GDM1 (cell line): ENCODE measurements around the gene TBATA.
A peak's percentile ranks its signal among the peaks of the same experiment; 100 is the strongest.

ENCODE experiments used
- DNase-seq: peaks from one replicate; lab custom pipeline; 2025; lab: John Stamatoyannopoulos, UW

Gene TBATA

DNA sequence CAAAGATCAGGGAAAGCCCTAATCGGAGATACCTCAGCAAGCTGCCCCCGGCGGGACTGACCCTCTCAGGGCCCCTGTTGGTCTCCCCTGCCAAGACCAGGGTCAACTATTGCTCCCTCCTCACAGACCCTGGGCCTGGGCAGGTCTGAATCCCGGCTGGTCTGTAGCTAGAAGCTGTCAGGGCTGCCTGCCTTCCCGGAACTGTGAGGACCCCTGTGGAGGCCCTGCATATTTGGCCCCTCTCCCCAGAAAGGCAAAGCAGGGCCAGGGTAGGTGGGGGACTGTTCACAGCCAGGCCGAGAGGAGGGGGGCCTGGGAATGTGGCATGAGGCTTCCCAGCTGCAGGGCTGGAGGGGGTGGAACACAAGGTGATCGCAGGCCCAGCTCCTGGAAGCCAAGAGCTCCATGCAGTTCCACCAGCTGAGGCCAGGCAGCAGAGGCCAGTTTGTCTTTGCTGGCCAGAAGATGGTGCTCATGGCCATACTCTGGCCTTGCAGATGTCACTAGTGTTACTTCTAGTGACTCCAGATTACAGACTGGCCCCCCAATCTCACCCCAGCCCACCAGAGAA lies 24.1 kb downstream of the TBATA start:
- no peak for DNase-seq

DNA sequence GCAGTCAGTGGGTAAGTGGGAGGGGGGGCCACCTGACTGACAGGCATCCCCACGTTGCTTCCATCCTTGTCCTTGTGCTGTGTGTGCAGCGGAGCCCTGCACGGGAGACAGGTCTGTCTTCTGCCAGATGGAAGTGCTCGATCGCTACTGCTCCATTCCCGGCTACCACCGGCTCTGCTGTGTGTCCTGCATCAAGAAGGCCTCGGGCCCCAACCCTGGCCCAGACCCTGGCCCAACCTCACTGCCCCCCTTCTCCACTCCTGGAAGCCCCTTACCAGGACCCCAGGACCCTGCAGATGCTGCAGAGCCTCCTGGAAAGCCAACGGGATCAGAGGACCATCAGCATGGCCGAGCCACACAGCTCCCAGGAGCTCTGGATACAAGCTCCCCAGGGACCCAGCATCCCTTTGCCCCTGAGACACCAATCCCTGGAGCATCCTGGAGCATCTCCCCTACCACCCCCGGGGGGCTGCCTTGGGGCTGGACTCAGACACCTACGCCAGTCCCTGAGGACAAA lies 24.8 kb downstream of the TBATA start:
- DNase-seq: no peak

DNA sequence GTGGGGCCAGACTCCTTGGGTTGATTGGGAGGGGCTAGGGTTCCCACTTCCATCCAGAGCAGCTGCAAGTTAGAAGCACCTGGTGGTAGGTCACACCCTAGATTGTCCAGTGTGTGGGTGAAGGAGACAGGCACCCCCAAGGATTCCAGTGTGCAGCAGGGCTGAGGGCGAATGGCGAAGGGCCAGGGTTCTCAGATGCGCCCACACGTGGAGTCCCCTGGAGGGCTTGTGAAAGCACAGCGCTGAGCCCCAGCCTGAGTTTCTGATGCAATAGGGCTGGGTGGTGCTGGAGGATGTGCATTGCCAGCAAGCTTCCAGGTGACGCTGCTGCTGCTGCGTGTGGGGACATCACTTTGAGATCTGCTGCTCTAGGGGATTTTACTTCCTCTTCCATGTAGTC lies 25.4 kb downstream of the TBATA start:
- no peak for DNase-seq

DNA sequence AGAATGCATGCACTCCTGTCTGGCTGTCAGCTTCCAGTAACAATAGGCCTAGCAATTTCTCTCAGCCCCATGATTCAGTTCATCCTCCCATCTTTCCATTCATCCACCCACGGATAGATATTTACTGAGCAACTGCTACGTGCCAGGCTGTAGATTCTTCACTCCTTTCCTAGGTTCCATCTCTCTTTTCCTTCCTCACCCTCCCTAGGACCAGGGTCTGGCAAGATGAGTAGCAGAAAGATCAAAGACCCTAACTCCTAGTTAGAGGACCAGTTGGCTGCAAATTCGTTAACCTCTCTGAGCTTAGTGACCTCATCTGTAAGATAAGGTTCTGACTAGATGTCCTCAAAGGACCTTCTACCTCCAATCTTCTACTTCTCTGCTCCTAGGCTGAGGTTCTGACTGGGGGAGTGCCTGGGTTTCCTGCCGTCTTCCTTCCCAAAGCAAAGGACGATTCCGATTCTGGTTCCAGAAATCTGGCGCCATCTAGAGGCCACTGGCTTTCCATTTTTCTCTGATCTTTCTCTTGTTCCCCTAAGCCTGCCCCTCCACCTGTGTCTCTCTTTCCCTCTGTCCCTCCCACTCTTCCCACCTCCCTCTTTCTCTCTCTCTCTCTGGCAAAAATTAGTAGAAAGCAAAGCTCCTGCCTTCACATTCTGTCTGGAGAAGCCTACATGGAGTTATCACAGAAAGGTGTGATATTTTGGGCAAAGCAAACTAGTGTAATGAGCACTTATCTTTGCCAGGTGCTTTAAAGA lies 26.2 kb downstream of the TBATA start:
- peak; percentile 51 for DNase-seq

DNA sequence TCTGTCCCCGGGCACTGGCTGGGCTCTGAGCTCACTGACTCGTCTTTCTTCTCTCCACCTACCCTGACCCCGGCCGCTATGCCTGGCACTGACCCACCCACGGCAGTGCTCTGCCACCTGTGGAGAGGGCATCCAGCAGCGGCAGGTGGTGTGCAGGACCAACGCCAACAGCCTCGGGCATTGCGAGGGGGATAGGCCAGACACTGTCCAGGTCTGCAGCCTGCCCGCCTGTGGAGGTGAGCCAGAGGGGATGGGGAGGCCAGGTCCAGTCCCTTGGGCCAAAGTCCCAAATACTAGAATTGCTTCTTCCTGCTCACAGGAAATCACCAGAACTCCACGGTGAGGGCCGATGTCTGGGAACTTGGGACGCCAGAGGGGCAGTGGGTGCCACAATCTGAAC lies 27.3 kb downstream of the TBATA start:
- no peak for DNase-seq

DNA sequence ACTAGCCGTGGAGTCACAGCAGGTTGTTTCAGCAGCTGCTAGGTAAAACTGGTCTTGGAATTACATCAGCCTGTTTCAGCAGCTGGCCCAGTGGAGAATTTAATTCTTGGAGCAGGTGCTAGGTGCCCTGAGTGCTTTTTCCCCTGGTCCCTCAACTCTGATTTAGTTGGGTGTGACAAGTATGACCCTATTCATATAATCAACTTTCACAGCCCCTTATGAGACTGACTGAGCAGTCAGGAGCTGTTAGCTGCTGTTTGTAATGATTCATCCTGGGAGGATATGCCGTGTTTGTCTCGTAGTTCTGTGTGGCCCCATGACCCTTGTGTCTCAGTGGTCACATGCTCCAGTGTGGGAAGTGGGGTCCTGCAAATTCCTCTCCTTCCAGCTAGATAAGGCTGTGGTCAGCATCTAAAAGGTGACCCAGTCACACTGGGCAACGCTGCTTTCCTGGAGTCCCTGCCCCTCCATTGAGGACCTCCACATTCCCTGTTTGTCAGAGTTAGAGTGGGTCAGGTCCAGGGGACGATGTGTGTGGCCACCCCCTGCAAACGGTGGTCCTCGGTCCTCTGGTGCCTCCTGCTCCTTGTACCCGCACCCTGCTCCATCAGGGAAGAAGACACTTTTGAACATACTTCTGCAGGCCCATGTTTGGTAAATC lies 28.3 kb downstream of the TBATA start:
- no peak for DNase-seq

DNA sequence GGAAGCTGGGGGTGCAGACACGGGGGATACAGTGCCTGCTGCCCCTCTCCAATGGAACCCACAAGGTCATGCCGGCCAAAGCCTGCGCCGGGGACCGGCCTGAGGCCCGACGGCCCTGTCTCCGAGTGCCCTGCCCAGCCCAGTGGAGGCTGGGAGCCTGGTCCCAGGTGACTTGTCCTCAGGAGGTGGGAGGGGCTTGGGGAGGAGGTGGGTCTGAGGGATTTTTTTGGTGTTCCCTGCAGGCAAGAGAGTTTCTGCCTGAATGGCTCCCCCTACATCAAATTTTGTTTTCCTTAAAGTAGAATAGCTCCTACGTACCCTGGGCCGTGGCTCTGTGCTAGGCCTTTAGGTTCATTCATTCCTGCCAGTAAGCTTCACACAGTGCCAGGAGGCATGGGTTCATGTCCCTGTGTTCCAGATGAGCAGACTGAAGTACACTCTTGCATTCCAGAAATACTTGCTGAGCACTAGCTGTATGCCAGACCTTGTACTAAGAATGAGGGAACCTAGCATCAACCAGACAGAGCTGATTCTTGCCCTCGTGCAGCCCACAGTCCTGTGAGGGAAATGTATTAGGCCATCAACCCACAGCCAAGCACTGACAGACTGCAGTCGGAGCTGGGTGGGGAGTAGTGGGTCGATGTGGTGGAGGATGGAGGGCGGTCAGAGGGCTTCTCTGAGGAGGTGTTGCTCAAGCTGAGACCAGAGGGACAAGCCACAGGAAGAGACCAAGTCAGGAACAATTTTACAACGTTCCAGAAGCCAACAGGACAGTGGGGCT lies 31.1 kb downstream of the TBATA start:
- no peak for DNase-seq

DNA sequence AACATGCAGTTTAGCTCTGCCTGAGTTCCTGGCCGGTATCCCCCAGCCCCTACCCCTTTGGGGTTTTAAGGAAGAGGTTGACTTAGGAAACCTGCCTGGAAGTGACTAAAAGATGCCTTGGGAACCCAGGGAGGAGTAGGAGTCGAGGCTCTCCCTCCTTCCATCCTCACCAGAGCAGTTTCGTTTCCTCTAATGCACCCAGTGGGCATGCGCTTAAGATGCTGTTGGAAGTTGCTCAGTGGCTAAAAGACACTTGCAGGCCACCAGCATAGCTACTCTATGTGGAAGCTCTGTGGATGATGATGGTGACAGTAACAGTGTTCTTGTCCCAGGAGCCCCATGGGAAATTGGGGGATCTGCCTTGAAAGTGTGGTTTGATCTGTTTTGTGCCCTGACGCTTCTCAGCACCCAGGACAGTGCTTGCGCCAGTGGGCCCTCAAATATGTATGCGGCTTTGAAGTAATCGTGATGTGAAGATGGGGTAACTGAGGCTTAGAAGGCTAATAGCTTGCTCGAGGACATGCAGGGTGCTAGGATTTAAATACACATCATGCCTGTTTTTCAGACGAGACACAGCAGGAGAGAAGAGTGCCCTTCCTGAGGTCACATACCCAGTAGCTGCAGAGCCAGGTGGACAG lies 32.0 kb downstream of the TBATA start:
- DNase-seq: no peak

DNA sequence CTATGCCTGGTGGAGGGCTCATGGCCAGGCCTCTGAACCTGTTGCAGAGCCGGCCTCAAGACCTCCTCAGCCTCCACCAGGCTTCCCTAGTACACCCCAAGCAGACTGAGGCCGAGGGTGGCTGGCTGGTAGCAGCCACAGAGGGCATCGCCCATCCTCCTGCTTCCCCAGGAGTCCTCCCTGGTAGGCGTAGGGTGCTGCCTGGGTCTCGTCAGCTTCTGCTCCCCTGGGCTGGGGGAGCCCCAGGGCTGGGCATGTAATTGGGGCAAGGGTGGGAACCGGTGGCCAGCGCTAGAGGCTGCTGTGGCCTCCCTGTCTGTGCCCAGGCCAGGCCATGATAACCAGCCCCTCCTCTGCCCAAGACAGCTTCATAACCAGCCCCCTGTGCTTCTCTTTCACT lies 32.6 kb downstream of the TBATA start:
- DNase-seq: no peak

DNA sequence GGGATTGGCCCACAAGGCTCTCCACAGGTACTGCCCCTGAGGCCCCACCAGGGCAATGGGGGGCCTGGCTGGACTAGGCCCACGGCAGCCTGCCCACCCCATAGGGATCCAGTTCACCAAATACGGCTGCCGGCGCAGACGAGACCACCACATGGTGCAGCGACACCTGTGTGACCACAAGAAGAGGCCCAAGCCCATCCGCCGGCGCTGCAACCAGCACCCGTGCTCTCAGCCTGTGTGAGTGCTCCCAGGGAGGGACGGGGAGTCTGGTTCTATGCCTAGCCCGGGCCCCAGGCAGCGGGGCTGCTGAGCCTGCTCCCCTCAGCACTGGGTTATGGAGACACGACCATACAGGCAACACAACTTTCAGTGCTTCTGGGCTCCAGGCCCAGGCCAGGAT lies 33.2 kb downstream of the TBATA start:
- DNase-seq: no peak

DNA sequence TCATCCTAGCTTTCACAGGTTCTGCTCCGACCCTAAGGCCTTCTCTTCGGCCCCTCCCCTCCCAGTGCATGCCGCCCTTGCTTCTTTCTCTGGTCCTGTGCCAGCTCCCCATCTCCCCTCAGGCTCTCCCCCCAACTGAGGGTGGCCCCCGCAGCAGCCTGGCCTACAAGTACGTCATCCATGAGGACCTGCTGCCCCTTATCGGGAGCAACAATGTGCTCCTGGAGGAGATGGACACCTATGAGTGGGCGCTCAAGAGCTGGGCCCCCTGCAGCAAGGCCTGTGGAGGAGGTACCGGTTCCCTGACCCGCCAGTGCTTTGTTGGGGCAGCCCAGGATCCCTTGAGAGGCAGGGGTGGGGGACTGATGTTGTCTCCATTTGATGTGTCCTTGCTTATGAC lies 33.8 kb downstream of the TBATA start:
- DNase-seq: no peak

DNA sequence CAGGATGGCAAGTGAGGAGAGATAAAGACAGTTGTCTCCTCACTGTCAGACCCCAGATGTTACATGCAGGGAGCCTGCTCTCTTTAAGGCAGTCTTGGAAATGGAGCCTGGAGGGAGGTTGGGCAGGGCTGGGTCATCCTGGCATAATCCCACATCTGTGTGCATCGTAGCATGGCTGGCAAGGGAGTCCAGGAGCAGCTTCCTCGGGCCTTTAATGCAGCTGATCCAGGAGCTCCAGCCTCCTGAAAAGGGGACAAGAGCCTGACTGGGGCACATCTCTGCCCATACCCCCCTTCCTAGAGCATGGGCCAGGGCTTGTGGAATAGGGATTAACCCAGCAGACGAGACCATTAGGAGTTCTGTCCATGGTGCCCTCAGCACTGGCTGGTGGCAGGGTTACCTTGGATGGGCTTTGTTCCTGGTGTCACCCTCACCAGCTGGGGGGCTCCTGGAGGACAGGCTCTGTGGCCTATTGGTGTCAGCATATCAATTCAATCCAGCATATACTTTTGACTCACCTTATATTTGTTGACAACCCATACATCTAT lies 34.9 kb downstream of the TBATA start:
- no peak for DNase-seq

DNA sequence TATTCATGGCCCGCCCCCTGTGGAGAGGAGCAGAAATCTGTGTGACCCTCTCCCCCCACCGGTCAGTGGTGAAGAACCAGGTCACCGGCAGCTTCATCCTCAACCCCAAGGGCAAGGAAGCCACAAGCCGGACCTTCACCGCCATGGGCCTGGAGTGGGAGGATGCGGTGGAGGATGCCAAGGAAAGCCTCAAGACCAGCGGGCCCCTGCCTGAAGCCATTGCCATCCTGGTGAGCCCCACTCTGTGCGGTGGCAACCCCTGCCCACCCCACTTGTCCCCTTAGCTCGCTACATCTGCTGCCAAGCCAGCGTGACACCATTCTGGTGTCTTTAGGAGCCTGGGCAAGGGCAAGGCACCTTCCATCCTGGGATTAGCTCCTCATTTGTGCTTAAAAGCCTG lies 35.4 kb downstream of the TBATA start:
- DNase-seq: no peak

DNA sequence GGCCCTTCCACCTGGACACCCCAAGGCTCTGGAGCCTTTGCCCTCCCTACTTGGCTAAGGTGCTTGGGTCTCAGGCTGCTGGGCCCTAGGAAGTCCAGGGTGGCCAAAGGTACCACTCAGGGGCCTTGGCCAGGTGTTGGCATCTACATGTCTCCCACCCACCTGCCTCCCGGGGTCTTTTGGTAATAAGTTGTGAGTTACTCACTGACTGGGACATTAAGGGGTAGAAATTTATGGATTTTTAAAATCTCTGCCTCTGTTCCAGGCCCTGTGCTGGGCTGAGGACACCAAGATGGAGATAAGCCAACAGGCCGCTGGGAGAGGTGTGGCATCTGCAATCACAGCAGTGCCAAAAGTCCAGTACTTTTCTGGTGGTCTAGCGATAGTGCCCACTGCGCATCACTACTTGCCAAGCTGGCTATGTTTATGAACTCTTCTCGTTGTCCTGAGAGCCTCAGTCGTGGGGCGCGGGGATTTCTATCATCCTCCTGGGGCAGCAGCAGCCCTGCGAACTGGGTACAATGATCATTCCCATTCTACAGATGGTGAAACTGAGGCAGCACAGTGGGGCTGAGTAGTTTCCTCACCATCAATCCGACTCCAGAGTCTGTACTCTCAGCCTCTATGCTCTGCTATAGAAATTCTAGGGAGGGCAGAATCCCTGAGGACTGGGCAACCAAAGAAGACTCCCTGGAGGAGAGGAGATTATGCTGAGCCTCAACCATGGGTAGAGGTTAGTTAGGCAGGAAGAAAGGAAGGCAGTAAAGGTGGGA lies 36.2 kb downstream of the TBATA start:
- no peak for DNase-seq

DNA sequence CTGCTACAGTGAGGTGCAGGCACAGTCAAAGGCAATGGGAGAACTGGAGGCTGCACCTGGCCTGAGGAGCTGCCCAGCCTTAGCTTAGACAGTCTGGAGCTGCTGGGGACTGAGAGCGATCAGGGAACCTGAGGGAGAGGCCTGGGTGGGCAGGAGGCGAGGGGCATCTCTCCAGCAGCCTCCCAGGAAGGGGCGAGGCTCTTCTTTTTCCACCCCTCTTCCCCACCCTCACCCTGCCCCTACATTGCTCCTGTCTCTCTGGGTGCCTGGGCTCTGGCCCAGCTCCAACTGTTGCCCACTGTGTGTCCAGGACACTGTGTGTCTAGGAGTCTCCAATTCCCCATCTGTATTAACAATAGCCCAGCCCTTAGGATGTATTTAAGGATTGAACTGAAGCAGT lies 36.9 kb downstream of the TBATA start:
- DNase-seq: no peak

DNA sequence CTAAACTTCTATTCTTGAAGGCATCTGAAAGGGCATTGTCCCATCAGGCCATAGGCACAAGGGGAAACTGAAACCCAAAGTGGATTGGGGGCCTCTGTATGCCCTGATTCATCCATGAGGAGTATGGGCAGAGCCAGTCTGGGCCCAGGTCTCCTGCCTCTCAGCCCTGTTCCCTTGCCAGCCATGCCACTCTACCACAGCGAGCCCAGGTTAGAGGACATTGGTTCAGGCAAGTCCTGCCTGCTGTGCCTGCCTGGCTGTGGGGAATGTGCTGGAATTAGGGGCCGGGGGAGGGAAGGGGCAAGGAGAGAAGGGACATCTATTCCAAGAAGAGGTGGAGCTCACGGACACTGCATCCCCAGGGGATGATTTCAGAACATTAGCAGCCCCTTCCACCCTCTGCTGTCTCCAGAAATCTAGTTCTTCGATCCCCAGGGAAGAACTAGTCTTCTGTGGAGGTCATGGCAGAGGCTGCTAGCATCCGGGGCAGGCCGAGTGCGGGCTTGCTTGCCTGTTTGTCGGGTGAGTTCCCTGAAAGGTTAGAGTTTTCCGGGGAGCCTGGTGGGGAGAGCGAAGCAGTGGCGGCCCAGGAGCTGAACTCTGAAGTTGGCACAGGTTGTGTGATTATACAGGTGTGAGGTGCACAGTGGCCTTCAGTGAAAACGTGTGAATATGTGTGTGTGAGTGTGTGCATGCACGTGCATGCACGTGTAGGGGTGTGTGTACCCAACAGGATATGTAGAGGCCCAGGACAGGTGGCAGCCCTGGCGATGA lies 37.8 kb downstream of the TBATA start:
- no peak for DNase-seq

DNA sequence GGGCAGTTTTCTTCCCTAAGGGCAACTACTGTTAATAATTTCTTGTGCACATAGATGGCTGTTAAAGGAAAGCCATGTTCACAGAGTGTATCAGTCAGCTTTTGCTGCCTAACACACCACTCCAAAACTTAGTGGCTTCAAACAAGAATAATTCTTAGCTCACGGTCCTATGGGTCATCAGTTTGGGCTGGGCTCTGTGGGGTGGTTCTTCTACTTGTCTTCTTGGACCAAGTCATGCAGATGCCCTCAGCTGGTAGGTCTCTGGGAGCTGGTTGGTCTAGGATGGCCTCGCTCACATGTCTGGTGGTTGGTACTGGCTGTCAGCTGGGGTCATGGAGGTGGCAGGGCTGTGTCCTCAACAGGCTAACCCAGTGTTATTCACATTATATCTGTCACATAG lies 39.6 kb downstream of the TBATA start:
- no peak for DNase-seq

DNA sequence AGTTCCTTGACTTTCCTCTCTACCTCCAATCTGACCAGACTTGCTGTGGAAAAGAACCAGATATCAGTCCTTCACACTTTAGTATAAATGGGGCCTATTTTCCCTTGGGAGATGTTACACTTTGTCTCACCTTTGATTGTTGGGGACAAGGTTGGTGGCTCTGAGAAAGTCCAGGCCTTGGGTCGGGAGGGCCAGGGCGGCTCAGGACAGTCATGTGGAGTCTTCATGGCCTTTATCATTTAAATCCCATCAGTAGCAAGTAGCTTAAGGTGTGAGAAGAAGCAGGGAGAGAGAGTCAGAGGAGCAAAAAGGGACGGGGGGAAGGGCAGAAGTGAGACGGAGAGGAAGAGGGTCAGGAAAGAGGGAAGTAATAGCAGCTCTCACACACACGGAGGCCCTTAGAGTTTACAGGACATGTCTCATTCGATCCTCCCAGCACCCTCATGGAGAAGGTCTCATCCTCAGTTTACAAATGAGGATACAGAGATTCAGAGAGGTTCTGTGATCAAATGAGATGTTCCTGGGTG lies 40.5 kb downstream of the TBATA start:
- peak; percentile 48 for DNase-seq

DNA sequence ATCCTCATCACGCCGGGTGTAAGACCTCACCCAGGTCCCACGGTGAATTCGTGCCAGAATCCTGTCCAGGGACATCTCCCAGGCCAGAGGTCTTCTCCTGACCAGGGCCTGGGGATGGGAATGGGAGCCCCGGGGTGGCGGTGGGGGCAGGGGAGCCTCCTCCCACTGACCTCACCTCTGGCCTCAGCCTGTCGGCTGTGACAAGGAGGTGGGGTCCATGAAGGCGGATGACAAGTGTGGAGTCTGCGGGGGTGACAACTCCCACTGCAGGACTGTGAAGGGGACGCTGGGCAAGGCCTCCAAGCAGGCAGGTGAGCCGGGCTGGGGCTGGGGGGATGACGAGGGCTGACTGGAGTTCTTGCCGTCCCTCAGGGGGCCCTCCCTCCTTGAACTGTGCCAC lies 41.3 kb downstream of the TBATA start:
- no peak for DNase-seq

DNA sequence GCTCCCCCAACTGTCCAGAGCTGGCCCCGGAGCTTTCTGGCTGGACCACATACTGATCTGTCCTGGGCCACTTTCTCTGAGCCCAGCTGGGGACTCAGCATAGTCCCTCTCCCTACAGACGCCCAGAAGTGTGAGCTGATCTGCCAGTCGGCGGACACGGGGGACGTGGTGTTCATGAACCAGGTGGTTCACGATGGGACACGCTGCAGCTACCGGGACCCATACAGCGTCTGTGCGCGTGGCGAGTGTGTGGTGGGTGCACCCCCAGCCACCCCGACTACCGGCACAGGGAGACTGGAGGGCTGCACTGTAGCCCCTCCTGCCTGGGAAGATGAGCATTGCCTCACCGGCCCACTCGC lies 41.8 kb downstream of the TBATA start:
- DNase-seq: no peak
